Measurements from ENCODE around the gene KCNG2. TPM values are rescaled to one million over a fixed set of nuclear protein-coding genes. Genes with fewer than 3 reads are reported as not detected.
A peak's percentile ranks its signal among the peaks of the same experiment; 100 is the strongest.
"Not testable (repeated sequence)": the region's sequence is repeated elsewhere in the genome, so short reads cannot be mapped to it uniquely, and the experiment has no call there.

The KCNG2 gene, protein sequence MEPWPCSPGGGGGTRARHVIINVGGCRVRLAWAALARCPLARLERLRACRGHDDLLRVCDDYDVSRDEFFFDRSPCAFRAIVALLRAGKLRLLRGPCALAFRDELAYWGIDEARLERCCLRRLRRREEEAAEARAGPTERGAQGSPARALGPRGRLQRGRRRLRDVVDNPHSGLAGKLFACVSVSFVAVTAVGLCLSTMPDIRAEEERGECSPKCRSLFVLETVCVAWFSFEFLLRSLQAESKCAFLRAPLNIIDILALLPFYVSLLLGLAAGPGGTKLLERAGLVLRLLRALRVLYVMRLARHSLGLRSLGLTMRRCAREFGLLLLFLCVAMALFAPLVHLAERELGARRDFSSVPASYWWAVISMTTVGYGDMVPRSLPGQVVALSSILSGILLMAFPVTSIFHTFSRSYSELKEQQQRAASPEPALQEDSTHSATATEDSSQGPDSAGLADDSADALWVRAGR
- 1 to 10 TPM in 1 of 2 donors, not detected in 1; 1.5 TPM for total RNA-seq

DNA sequence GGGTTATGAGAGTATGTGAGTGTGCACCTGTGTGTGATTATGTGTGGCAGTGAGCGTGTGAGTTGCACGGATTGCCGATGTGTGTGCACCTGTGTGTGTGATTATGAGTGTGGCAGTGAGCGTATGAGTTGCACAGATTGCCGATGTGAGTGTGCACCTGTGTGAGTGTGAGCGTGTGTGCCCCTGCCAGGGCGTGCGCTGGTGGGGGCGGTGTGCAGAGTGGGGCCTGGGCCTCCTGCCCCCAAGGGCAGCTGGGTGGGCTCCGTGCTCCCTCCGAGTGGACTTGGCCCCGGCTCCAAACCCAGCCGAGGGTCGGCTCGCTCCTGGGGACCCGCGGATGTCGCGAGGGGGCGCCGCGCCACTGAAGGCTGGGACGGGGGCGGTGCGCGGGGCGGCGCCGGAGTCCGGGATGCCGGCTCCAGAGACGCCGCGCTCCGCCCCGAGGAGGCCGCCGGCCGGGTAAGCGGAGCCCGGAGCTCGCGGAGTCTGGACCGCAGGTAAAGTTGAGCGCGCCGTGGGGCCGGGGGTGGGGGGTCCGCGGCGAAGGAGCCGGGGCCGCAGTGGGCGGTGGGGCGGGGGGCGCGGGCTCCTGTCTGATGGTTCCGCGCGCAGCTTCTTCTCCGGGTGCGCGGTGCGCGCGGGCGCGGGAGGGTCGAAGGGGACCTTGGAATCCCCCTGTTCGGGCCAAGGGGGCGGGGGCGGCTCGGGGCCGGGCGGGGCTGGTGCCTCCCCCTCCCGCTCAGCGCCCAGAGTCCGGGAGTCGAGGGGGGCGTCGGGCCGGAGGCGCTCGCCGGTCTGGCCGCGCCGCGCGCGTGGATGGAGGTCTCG is at the start of gene KCNG2:
Gene KCNG2 (plus strand): TSS at position 421 of the 828 bp plus-strand sequence. CDS start 65,730 bp downstream, outside the sequence.
- TF ChIP-seq, protein P1, sequence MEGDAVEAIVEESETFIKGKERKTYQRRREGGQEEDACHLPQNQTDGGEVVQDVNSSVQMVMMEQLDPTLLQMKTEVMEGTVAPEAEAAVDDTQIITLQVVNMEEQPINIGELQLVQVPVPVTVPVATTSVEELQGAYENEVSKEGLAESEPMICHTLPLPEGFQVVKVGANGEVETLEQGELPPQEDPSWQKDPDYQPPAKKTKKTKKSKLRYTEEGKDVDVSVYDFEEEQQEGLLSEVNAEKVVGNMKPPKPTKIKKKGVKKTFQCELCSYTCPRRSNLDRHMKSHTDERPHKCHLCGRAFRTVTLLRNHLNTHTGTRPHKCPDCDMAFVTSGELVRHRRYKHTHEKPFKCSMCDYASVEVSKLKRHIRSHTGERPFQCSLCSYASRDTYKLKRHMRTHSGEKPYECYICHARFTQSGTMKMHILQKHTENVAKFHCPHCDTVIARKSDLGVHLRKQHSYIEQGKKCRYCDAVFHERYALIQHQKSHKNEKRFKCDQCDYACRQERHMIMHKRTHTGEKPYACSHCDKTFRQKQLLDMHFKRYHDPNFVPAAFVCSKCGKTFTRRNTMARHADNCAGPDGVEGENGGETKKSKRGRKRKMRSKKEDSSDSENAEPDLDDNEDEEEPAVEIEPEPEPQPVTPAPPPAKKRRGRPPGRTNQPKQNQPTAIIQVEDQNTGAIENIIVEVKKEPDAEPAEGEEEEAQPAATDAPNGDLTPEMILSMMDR (IDR thresholded peaks at IDR 0.05) = no peak
- H3K27me3 ChIP-seq (replicated peaks; ENCODE audit: insufficient read depth) = peaks cover 9% of the 10 kb centered on the region
- ATAC-seq (ENCODE audit: insufficient number of reproducible peaks, low FRiP score, low read depth) = no peak
- no peak for DNase-seq (ENCODE audit: low spot score)
- no peak within 1 kb of the TSS for H3K27ac ChIP-seq
- no peaks in the 10 kb centered on the region for H3K9me3 ChIP-seq
- peaks cover 0 to 4% of the 10 kb centered on the region in 2 donors for H3K4me1 ChIP-seq (ENCODE audit: control insufficient read depth in 1 of 2, low read depth in 2 of 2)
- H3K4me3 ChIP-seq = peak within 1 kb of the TSS; percentile 48
- H3K36me3 ChIP-seq = no peaks in the 10 kb centered on the region

DNA sequence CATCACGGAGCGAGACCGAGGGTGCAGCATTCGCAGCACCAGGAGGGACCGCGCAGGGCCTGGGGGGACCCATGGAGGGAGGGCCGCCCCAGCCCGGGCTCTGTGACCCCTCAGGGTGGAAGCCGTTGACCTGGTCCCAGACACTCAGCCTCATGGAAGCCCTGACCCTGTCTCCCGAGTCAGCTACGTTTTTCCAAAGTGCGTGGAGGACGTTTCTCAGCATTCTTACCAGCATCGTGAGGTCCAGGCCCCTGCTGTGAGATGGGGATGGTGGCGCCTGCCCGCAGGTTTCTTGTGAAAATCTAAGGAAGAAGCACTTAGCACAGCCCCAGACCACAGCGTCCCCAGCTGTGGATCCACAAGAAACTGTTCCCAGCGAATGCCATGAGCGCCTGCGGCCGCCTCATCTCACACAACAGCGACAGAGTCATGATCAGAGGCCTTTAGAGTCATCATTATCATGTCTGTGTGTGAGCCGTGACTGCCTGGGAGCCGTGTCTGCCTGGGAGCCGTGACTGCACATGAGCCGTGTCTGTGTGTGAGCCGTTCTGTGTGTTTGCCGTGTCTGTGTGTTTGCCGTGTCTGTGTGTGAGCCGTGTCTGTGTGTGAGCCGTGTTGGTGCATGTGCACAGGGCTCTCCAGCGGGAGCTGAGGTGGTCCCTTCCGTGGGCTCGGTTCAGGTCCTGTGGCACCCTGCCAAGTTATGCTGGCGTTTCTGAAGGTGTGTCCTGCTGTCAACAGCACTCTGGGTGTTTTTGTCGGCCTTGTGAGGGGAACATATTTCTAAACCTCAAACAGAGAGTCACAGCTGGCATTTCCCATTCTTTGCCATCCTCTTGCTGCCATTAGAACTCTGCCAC is 49.2 kb upstream of the KCNG2 start:
- ATAC-seq (ENCODE audit: insufficient number of reproducible peaks, low FRiP score, low read depth) = no peak
- Histone ChIP-seq H3K36me3 (peaks cover 17% of the 10 kb centered on the region), H3K27ac (no peak overlapping the region), H3K4me3 (no peak overlapping the region), H3K9me3 (no peaks in the 10 kb centered on the region), H3K4me1 (ENCODE audit: control insufficient read depth in 1 of 2, low read depth in 2 of 2) (no peaks in the 10 kb centered on the region), H3K27me3 (replicated peaks; ENCODE audit: insufficient read depth) (no peaks in the 10 kb centered on the region)
- no peak for DNase-seq (ENCODE audit: low spot score)
- TF ChIP-seq, protein P1 (IDR thresholded peaks at IDR 0.05) = no peak

DNA sequence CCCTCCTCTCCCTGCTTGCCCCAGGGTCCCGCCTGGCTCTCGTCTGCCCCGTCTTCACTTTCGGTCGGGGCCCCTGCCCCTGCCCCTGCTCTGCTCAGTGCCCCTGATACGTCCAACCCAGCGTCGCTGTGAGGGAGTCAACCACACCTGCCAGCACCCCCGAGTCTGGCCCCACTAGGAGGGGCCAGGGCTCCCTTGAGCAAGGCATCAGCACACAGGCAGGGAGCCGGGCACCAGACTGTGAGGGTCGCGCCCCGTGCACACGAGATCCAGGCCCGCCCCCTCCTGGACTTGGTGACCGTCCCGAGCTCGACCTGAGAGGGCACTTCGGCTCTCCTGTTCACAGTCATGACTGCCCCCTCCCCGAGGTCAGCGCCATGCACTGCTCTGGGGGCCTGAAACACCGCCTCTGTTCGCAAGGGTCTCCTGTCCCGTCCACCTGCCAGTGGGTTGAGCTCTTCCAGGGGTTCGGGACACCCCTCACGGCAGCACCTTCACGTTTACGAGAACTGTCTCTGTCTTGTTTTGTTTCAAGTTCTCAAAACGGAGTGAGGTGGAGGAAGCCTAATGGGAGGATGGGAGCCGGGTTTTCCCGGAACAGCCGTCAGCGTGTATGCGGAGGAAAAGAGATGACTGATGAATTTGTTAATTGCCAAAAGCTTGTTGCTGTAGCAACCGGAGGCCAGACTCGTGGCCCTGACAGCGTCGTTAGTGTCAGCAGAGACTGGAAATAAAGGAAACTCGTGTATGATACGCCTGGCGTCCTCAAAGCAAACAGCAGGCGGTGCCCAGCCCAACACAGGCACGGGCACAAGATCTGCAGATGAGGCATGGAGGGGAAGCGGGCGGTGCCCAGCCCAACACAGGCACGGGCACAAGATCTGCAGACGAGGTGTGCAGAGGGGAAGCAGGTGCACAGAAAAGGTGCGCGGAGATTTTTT is 48.2 kb upstream of the KCNG2 start:
- peaks cover 27% of the 10 kb centered on the region for H3K36me3 ChIP-seq
- TF ChIP-seq, protein P1 (IDR thresholded peaks at IDR 0.05) = no peak
- H3K9me3 ChIP-seq = no peaks in the 10 kb centered on the region
- H3K4me3 ChIP-seq = no peak overlapping the region
- no peaks in the 10 kb centered on the region for H3K4me1 ChIP-seq (ENCODE audit: control insufficient read depth in 1 of 2, low read depth in 2 of 2)
- no peak for ATAC-seq (ENCODE audit: insufficient number of reproducible peaks, low FRiP score, low read depth)
- H3K27ac ChIP-seq = no peak overlapping the region
- DNase-seq (ENCODE audit: low spot score) = no peak
- no peaks in the 10 kb centered on the region for H3K27me3 ChIP-seq (replicated peaks; ENCODE audit: insufficient read depth)

DNA sequence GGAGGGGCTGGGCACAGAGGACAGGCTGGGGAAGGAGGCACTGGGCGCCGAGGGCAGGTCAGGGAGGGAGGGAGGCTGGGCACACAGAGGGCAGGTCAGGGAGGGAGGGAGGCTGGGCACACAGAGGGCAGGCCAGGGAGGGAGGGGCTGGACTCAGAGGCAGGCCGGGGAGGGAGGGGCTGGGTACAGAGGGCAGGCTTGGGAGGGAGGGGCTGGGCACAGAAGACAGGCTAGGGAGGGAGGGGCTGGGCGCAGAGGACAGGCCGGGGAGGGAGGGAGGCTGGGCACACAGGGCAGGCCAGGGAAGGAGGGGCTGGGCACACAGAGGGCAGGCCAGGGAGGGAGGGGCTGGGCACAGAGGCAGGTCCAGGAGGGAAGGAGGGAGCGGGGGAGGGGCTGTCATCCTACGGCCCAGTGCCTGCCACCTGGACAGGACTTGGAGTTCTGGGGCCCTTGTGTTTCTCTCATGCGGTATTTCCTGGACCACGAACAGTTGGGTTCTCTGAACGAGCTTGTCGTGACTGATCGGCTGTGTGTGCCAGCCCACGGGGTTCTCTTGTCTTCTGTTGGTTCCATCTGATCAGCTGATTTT is 46.7 kb upstream of the KCNG2 start:
- DNase-seq (ENCODE audit: low spot score) = no peak
- Histone ChIP-seq H3K9me3 (no peaks in the 10 kb centered on the region), H3K36me3 (peaks cover 38% of the 10 kb centered on the region), H3K4me1 (ENCODE audit: control insufficient read depth in 1 of 2, low read depth in 2 of 2) (no peaks in the 10 kb centered on the region), H3K27ac (no peak overlapping the region), H3K27me3 (replicated peaks; ENCODE audit: insufficient read depth) (no peaks in the 10 kb centered on the region), H3K4me3 (no peak overlapping the region)
- TF ChIP-seq, protein P1 (IDR thresholded peaks at IDR 0.05) = no peak
- ATAC-seq (ENCODE audit: insufficient number of reproducible peaks, low FRiP score, low read depth) = no peak

DNA sequence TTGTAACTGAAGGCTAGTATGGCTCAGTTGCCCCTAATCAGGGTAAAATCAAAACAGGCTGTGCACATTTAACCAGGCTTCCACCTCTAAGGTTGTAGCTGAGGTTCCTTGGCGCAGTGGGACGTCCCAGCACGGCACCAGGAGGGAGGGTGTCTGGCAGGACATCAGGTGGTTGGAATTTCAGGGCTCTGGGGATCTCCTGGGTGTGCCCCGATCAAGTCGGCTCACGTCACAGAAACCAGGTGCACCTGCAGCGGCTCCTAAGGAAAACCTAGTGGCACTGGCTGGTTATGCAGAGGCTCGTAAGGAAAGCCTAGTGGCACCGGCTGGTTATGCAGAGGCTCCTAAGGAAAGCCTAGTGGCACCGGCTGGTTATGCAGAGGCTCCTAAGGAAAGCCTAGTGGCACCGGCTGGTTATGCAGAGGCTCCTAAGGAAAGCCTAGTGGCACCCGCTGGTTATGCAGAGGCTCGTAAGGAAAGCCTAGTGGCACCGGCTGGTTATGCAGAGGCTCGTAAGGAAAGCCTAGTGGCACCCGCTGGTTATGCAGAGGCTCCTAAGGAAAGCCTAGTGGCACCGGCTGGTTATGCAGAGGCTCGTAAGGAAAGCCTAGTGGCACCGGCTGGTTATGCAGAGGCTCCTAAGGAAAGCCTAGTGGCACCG is 45.7 kb upstream of the KCNG2 start:
- H3K9me3 ChIP-seq; H3K27ac ChIP-seq; H3K4me3 ChIP-seq; H3K27me3 ChIP-seq (replicated peaks; ENCODE audit: insufficient read depth); H3K4me1 ChIP-seq (ENCODE audit: control insufficient read depth in 1 of 2, low read depth in 2 of 2); DNase-seq (ENCODE audit: low spot score); ATAC-seq (ENCODE audit: insufficient number of reproducible peaks, low FRiP score, low read depth): not testable (repeated sequence)
- peaks cover 32% of the 10 kb centered on the region for H3K36me3 ChIP-seq

DNA sequence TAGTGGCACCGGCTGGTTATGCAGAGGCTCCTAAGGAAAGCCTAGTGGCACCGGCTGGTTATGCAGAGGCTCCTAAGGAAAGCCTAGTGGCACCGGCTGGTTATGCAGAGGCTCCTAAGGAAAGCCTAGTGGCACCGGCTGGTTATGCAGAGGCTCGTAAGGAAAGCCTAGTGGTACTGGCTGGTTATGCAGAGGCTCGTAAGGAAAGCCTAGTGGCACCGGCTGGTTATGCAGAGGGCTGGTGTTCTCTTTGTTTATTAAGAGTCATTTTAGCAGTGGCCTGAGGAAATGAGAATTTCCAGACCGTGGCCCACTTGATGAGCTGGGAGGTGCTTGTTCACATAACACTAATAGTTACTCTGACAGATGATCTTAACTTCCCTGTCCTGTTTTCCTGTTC is 44.8 kb upstream of the KCNG2 start:
- H3K4me3 ChIP-seq; H3K9me3 ChIP-seq; H3K4me1 ChIP-seq (ENCODE audit: control insufficient read depth in 1 of 2, low read depth in 2 of 2); H3K27me3 ChIP-seq (replicated peaks; ENCODE audit: insufficient read depth); DNase-seq (ENCODE audit: low spot score); H3K27ac ChIP-seq; ATAC-seq (ENCODE audit: insufficient number of reproducible peaks, low FRiP score, low read depth): not testable (repeated sequence)
- peaks cover 26% of the 10 kb centered on the region for H3K36me3 ChIP-seq

Data from thoracic aorta (tissue), 2 donors.